Heart left ventricle (tissue), 13 donors: ENCODE results near the gene NUDT3.

Source experiments
- POLR2A ChIP-seq, 2 donors: fragments of 450-650 bp; IDR thresholded peaks; one replicate each; pipeline ENCODE4 v1.6.1; 2017; ENCODE audit warnings: antibody characterized with exemption in 2 of 2, mild to moderate bottlenecking in 2 of 2, moderate library complexity in 2 of 2
- TF ChIP-seq, protein P1 (sequence below), 12 donors: fragments of 200-600 bp; sonication (generic) in 4 of 12; IDR thresholded peaks; one replicate each; pipeline versions ENCODE4 v1.5.0 to v1.8.0; 2018 to 2022; ENCODE audit warnings: antibody characterized with exemption in 12 of 12, mild to moderate bottlenecking in 5 of 12
- donor health status: ischemic (EF 13 %, LVEDD 7.1; RV severe dilation, severe dysfunction).
- donor health status: DM: no; HTN: yes; CAD: no.
- donor health status: DM: no; HTN: no; CAD: no.
- donor health status: ischemic (EF 25% LVEDD 6.9; RV normal size, moderate dysfunction).
- donor health status: ischemic (EF 25% LVEDD 5.7; RV mildly dilated, moderate dysfunction).
- donor health status: ischemic (EF 35%, LVEDD 5.7; RV mildly dilated, moderate dysfunction).
- donor health status: nonischemic (EF 11% LVEDD 7.7; RV severe dilation, severe dysfunction).
- donor health status: DM: yes; HTN: yes; CAD: no.
- donor health status: PGD.
- donor health status: ischemic (EF 29% LVEDD 5.4; RV normal size, mild dysfunction).
- donor health status: nonischemic (EF 23%, LVEDD 6.1; RV moderate dilation, normal function).

GRCh38 chr6:34242252-34243130, 150.0 kb downstream of the NUDT3 start:
- TF ChIP-seq POLR2A (IDR thresholded peaks at IDR 0.05) = no peak
- TF ChIP-seq, protein P1, sequence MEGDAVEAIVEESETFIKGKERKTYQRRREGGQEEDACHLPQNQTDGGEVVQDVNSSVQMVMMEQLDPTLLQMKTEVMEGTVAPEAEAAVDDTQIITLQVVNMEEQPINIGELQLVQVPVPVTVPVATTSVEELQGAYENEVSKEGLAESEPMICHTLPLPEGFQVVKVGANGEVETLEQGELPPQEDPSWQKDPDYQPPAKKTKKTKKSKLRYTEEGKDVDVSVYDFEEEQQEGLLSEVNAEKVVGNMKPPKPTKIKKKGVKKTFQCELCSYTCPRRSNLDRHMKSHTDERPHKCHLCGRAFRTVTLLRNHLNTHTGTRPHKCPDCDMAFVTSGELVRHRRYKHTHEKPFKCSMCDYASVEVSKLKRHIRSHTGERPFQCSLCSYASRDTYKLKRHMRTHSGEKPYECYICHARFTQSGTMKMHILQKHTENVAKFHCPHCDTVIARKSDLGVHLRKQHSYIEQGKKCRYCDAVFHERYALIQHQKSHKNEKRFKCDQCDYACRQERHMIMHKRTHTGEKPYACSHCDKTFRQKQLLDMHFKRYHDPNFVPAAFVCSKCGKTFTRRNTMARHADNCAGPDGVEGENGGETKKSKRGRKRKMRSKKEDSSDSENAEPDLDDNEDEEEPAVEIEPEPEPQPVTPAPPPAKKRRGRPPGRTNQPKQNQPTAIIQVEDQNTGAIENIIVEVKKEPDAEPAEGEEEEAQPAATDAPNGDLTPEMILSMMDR (IDR thresholded peaks at IDR 0.05) = no peak
